Tibial artery (tissue), 4 donors: Measurements from ENCODE around the gene MAD1L1.

Experiments
- DNase-seq, 2 donors: peaks; one replicate each; pipeline ENCODE4 v3.0.0-alpha.2; 2019
- H3K27ac ChIP-seq, 2 donors: fragments of 200-600 bp; sonication (generic) in 1 of 2; 1 replicate in 1 of 2; 2 replicates in 1 of 2; pipeline ENCODE4 v1.5.1; 2018 to 2019; ENCODE audit warnings: mild to moderate bottlenecking in 1 of 2
- H3K27me3 ChIP-seq, 2 donors: fragments of 200-600 bp; sonication (generic) in 1 of 2; one replicate each; pipeline versions ENCODE4 v1.5.1 to v1.6.0; 2016 to 2019
- H3K36me3 ChIP-seq, 3 donors: fragments of 200-600 bp; sonication (generic) in 2 of 3; one replicate each; pipeline ENCODE4 v1.5.1; 2016 to 2019; ENCODE audit warnings: mild to moderate bottlenecking in 2 of 3
- H3K4me1 ChIP-seq, 4 donors: fragments of 200-600 bp; sonication (generic) in 2 of 4; 1 replicate in 3 of 4; 2 replicates in 1 of 4; pipeline ENCODE4 v1.5.1; 2016 to 2019
- H3K4me3 ChIP-seq, 2 donors: fragments of 200-600 bp; sonication (generic) in 1 of 2; 1 replicate in 1 of 2; 2 replicates in 1 of 2; pipeline ENCODE4 v1.5.1; 2018 to 2019; ENCODE audit warnings: mild to moderate bottlenecking in 2 of 2
- H3K9me3 ChIP-seq, 3 donors: fragments of 200-600 bp; sonication (generic) in 1 of 3; one replicate each; pipeline ENCODE4 v1.5.1; 2016 to 2019
- CTCF ChIP-seq, 2 experiments: fragments of 200-600 bp in 1 of 2; fragments of 450-650 bp in 1 of 2; IDR thresholded peaks; one replicate each; pipeline ENCODE4 v1.5.1; 2017 to 2019; ENCODE audit warnings: antibody characterized with exemption in 2 of 2, mild to moderate bottlenecking in 1 of 2, moderate library complexity in 1 of 2
- intact Hi-C: fragments of 100-400 bp; cut with DNase I; formaldehyde crosslinking; loops from one replicate; pipeline ENCODE4 v1.15.0; 2023; ENCODE audit warnings: low total_unique reads

The MAD1L1 gene

GRCh38 chr7:1815051-1815481 is 417.7 kb downstream of the MAD1L1 start:
- no peaks in the 10 kb centered on the region for H3K9me3 ChIP-seq
- peaks cover 0 to 14% of the 10 kb centered on the region in 2 donors for H3K27me3 ChIP-seq
- intact Hi-C loops = no loop called here
- no peak overlapping the region for H3K27ac ChIP-seq
- H3K4me1 ChIP-seq = peaks cover 0 to 24% (median 13%) of the 10 kb centered on the region in 4 donors
- H3K36me3 ChIP-seq = peaks cover 0 to 18% (median 9%) of the 10 kb centered on the region in 3 donors
- peak in 1 of 2 donors; percentile 60 for DNase-seq
- TF ChIP-seq CTCF (IDR thresholded peaks at IDR 0.05) = no peak
- H3K4me3 ChIP-seq = no peak overlapping the region

GRCh38 chr7:1814089-1814811 is 418.5 kb downstream of the MAD1L1 start:
- Histone ChIP-seq H3K27me3 (peaks cover 0 to 19% of the 10 kb centered on the region in 2 donors), H3K4me3 (no peak overlapping the region), H3K36me3 (peaks cover 0 to 18% (median 9%) of the 10 kb centered on the region in 3 donors), H3K9me3 (no peaks in the 10 kb centered on the region), H3K27ac (no peak overlapping the region), H3K4me1 (peaks cover 0 to 24% (median 13%) of the 10 kb centered on the region in 4 donors)
- intact Hi-C loops = no loop called here
- peak in 1 of 2 donors; percentile 47 for DNase-seq
- TF ChIP-seq CTCF (IDR thresholded peaks at IDR 0.05) = no peak

- DNase-seq = peak in 1 of 2 donors; percentile 54
- no peak for TF ChIP-seq CTCF (IDR thresholded peaks at IDR 0.05)
- H3K27me3 ChIP-seq = peaks cover 0 to 19% of the 10 kb centered on the region in 2 donors
- H3K9me3 ChIP-seq = no peaks in the 10 kb centered on the region
- no peak overlapping the region for H3K27ac ChIP-seq
- H3K4me1 ChIP-seq = peaks cover 0 to 24% (median 13%) of the 10 kb centered on the region in 4 donors
- H3K4me3 ChIP-seq = no peak overlapping the region
- peaks cover 0 to 18% (median 9%) of the 10 kb centered on the region in 3 donors for H3K36me3 ChIP-seq
- intact Hi-C loops = no loop called here
These were observed 419.2 kb downstream of the MAD1L1 start for GRCh38 chr7:1813394-1814088.

GRCh38 chr7:1812509-1813393 is 420.0 kb downstream of the MAD1L1 start:
- peak in 1 of 2 donors; percentile 58 for DNase-seq
- intact Hi-C loops = no loop called here
- Histone ChIP-seq H3K4me1 (peaks cover 0 to 24% (median 13%) of the 10 kb centered on the region in 4 donors), H3K4me3 (no peak overlapping the region), H3K27ac (no peak overlapping the region), H3K27me3 (peaks cover 0 to 19% of the 10 kb centered on the region in 2 donors), H3K9me3 (no peaks in the 10 kb centered on the region), H3K36me3 (peaks cover 0 to 18% (median 9%) of the 10 kb centered on the region in 3 donors)
- no peak for TF ChIP-seq CTCF (IDR thresholded peaks at IDR 0.05)

- Histone ChIP-seq H3K4me1 (peaks cover 0 to 24% (median 13%) of the 10 kb centered on the region in 4 donors), H3K4me3 (no peak overlapping the region), H3K27ac (no peak overlapping the region), H3K36me3 (peaks cover 0 to 18% (median 9%) of the 10 kb centered on the region in 3 donors), H3K9me3 (no peaks in the 10 kb centered on the region), H3K27me3 (peaks cover 0 to 19% of the 10 kb centered on the region in 2 donors)
- peak in 1 of 2 donors; percentile 40 for DNase-seq
- TF ChIP-seq CTCF (IDR thresholded peaks at IDR 0.05) = no peak
- intact Hi-C loops = no loop called here
These were observed 420.8 kb downstream of the MAD1L1 start for GRCh38 chr7:1811850-1812508.
